ENCODE results near the gene SPOCK1. TPM values are rescaled to one million over a fixed set of nuclear protein-coding genes. Genes with fewer than 3 reads are reported as not detected.
A peak's percentile ranks its signal among the peaks of the same experiment; 100 is the strongest.

The SPOCK1 gene
- total RNA-seq, 1 experiment from 2014 or later, result 9.8 TPM

DNA sequence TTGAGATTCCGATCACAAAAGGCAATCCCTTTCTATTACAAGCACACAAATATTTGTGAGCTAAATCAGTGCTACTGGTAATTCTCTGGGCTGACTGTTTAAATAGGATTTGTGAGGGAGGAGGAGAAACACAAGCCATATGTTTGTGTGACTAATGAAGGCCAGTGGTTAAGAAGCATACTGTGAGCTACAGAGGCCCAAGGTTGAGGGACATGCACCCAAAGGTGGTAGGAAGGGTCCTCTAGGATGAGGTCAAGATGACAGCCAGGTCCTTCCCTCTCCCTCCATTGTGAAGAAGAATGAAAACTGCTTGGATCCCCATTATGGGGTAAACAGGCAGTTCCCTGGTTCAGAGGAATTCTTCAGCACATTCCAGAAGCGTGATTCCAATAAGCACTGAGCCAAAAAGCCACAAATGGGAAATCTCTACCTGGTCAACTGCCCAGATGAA, 83.9 kb downstream of the SPOCK1 start:
- H3K4me2 ChIP-seq (ENCODE audit: low read length), result no peak overlapping the region; the same call in 1 of the 2 replicates
- ChIA-PET POLR2A (ENCODE audit: unreplicated experiment) (no interaction called here), CTCF (interaction anchor here (0.6 kb wide), 1 partner anchor 509 kb away, joined by 3 read pairs; no protein-coding TSS in a partner anchor)
- no peaks in the 10 kb centered on the region for H4K20me1 ChIP-seq (ENCODE audit: low read length)
- H3K9me3 ChIP-seq (ENCODE audit: low read length), result no peaks in the 10 kb centered on the region
- no peak overlapping the region for H2AFZ ChIP-seq (ENCODE audit: low read length)
- intact Hi-C loops (cut with micrococcal nuclease), result no loop called here
- TF ChIP-seq, protein P1, sequence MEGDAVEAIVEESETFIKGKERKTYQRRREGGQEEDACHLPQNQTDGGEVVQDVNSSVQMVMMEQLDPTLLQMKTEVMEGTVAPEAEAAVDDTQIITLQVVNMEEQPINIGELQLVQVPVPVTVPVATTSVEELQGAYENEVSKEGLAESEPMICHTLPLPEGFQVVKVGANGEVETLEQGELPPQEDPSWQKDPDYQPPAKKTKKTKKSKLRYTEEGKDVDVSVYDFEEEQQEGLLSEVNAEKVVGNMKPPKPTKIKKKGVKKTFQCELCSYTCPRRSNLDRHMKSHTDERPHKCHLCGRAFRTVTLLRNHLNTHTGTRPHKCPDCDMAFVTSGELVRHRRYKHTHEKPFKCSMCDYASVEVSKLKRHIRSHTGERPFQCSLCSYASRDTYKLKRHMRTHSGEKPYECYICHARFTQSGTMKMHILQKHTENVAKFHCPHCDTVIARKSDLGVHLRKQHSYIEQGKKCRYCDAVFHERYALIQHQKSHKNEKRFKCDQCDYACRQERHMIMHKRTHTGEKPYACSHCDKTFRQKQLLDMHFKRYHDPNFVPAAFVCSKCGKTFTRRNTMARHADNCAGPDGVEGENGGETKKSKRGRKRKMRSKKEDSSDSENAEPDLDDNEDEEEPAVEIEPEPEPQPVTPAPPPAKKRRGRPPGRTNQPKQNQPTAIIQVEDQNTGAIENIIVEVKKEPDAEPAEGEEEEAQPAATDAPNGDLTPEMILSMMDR (conservative IDR thresholded peaks at IDR 0.05; ENCODE audit: low read depth, low read length), result no peak
- TF ChIP-seq EZH2phosphoT487 (IDR thresholded peaks at IDR 0.05; ENCODE audit: borderline replicate concordance, low read length) (no peak), EZH2 (IDR thresholded peaks at IDR 0.05; ENCODE audit: low read length, unreplicated experiment) (no peak)
- peaks cover 8% of the 10 kb centered on the region; the same call in 1 of the 2 replicates for H3K4me1 ChIP-seq (ENCODE audit: insufficient read depth, low read length)
- H3K4me3 ChIP-seq (ENCODE audit: low read length), result no peak overlapping the region
- DNase-seq, result peak; percentile 61
- no peak overlapping the region for H3K9ac ChIP-seq (ENCODE audit: low read length)
- no peaks in the 10 kb centered on the region for H3F3A ChIP-seq (ENCODE audit: low read length, unreplicated experiment)
- no TSS peak for BruUV-seq (replicated peaks)
- peak; percentile 53 for ATAC-seq
- no peaks in the 10 kb centered on the region for H3K79me2 ChIP-seq (ENCODE audit: low read length)
- H3K27ac ChIP-seq (ENCODE audit: low read length), result no peak overlapping the region
- no peaks in the 10 kb centered on the region for H3K27me3 ChIP-seq (ENCODE audit: low read length)
- H3K36me3 ChIP-seq (ENCODE audit: low read depth, low read length), result no peaks in the 10 kb centered on the region
- H3K9me2 ChIP-seq (replicated peaks; ENCODE audit: low read length), result no peaks in the 10 kb centered on the region

DNA sequence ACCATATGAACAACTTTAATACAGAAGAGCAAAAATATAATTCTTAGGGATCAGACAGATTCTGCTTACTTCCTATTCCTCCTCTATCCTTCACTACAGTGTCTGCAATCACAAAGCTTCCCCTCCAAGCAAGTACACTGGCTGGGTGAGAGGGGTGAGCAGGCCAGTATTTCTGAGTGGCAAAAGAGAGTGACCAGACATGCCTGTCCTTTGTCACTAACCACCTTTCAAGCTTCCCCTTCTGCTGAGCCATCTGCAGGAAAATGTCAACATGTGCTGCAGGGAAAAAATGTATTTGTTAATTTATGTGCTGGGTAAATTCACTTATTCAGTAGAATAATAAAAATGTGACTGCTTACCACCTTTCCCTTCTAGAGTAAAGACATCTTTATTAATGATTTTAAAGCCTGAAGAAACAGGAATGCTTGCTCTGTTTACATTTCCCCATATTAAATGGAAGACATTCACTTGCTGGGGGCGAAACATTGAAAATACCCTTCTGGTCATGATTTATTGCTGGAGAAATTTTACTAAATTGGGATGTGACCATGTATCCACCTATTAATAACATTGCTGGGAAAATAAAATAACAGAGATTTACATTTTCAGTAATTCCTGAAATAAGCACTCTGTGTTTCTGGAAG, 84.9 kb downstream of the SPOCK1 start:
- H3K9me3 ChIP-seq (ENCODE audit: low read length), result no peaks in the 10 kb centered on the region
- no peak overlapping the region for H3K4me3 ChIP-seq (ENCODE audit: low read length)
- no peaks in the 10 kb centered on the region for H4K20me1 ChIP-seq (ENCODE audit: low read length)
- no peak overlapping the region for H3K9ac ChIP-seq (ENCODE audit: low read length)
- no peaks in the 10 kb centered on the region for H3K36me3 ChIP-seq (ENCODE audit: low read depth, low read length)
- H3K27me3 ChIP-seq (ENCODE audit: low read length), result no peaks in the 10 kb centered on the region
- no peak overlapping the region for H3K27ac ChIP-seq (ENCODE audit: low read length)
- TF ChIP-seq EZH2 (IDR thresholded peaks at IDR 0.05; ENCODE audit: low read length, unreplicated experiment) (no peak), EZH2phosphoT487 (IDR thresholded peaks at IDR 0.05; ENCODE audit: borderline replicate concordance, low read length) (no peak)
- TF ChIP-seq, protein P1 (conservative IDR thresholded peaks at IDR 0.05; ENCODE audit: low read depth, low read length), result no peak
- CTCF ChIA-PET, result no interaction called here
- no TSS peak for BruUV-seq (replicated peaks)
- H3K79me2 ChIP-seq (ENCODE audit: low read length), result no peaks in the 10 kb centered on the region
- intact Hi-C loops (cut with micrococcal nuclease), result no loop called here
- H3K4me1 ChIP-seq (ENCODE audit: insufficient read depth, low read length), result peaks cover 8% of the 10 kb centered on the region; the same call in 1 of the 2 replicates
- H3K4me2 ChIP-seq (ENCODE audit: low read length), result no peak overlapping the region
- DNase-seq, result no peak
- ATAC-seq, result no peak
- no peak overlapping the region for H2AFZ ChIP-seq (ENCODE audit: low read length)
- POLR2A ChIA-PET (ENCODE audit: unreplicated experiment), result no interaction called here
- H3K9me2 ChIP-seq (replicated peaks; ENCODE audit: low read length), result no peaks in the 10 kb centered on the region
- no peaks in the 10 kb centered on the region for H3F3A ChIP-seq (ENCODE audit: low read length, unreplicated experiment)

DNA sequence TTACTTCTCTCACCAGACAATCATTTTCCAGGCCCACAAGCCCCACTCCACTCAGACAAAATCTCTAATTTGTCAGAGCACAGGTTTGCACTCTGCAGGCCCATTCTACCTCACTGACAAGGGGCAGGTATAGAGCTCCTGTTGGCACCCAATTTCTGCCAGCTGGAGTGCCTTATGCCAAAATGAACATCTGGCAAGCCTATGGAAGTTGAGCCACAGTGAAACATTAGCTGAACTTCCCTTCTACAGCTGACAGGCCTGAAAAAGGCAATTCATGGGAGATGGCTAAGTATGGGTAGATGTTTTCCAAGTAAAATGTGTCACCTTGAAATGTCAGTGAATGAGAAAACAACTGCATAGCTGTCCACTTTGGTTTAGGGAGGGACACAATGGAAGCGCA, 87.0 kb downstream of the SPOCK1 start:
- no peak overlapping the region for H3K4me2 ChIP-seq (ENCODE audit: low read length)
- H3K9me3 ChIP-seq (ENCODE audit: low read length), result no peaks in the 10 kb centered on the region
- peaks cover 8% of the 10 kb centered on the region; the same call in 1 of the 2 replicates for H3K4me1 ChIP-seq (ENCODE audit: insufficient read depth, low read length)
- POLR2A ChIA-PET (ENCODE audit: unreplicated experiment), result interaction anchor here (0.7 kb wide), 1 partner anchor 41 kb away, joined by 5 read pairs; no protein-coding TSS in a partner anchor
- TF ChIP-seq EZH2phosphoT487 (IDR thresholded peaks at IDR 0.05; ENCODE audit: borderline replicate concordance, low read length), result no peak
- no peak for TF ChIP-seq EZH2 (IDR thresholded peaks at IDR 0.05; ENCODE audit: low read length, unreplicated experiment)
- TF ChIP-seq, protein P1 (conservative IDR thresholded peaks at IDR 0.05; ENCODE audit: low read depth, low read length), result no peak
- no peaks in the 10 kb centered on the region for H3K36me3 ChIP-seq (ENCODE audit: low read depth, low read length)
- no peaks in the 10 kb centered on the region for H3K9me2 ChIP-seq (replicated peaks; ENCODE audit: low read length)
- H3K4me3 ChIP-seq (ENCODE audit: low read length), result no peak overlapping the region
- ATAC-seq, result no peak
- no peak overlapping the region for H3K9ac ChIP-seq (ENCODE audit: low read length)
- no peaks in the 10 kb centered on the region for H4K20me1 ChIP-seq (ENCODE audit: low read length)
- CTCF ChIA-PET, result no interaction called here
- no TSS peak for BruUV-seq (replicated peaks)
- H3K27me3 ChIP-seq (ENCODE audit: low read length), result no peaks in the 10 kb centered on the region
- intact Hi-C loops (cut with micrococcal nuclease), result no loop called here
- no peak overlapping the region for H2AFZ ChIP-seq (ENCODE audit: low read length)
- H3K79me2 ChIP-seq (ENCODE audit: low read length), result no peaks in the 10 kb centered on the region
- H3K27ac ChIP-seq (ENCODE audit: low read length), result no peak overlapping the region
- DNase-seq, result no peak
- no peaks in the 10 kb centered on the region for H3F3A ChIP-seq (ENCODE audit: low read length, unreplicated experiment)
